ENCODE data around the gene PFDN1.

The PFDN1 gene

DNA sequence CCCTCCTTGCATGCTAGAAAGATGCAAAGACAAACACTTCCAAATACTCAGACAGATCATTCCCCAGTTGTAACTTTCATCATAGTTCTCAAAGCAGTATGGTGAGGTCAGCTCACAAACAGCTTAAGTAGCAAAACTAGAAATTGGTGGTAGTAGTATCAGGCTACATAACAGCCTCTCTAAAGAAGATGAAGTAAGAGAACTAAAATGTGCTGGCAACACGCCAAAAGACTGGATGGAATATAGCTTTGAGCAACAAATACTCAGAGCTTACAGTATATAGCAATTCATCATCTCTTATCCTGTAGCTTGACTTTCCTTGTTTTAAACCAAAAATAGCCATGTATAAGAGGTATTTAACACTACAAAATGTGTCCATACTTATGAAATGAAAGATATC is 7.5 kb downstream of the PFDN1 start:
- peaks cover 43% of the 10 kb centered on the region for H3K36me3 Mint-ChIP-seq (ENCODE audit: low read depth)
- peaks cover 69% of the 10 kb centered on the region for H3K4me1 Mint-ChIP-seq (ENCODE audit: low read depth)
- no peak for DNase-seq
- no peaks in the 10 kb centered on the region for H3K27me3 Mint-ChIP-seq
- H3K9me3 Mint-ChIP-seq = no peaks in the 10 kb centered on the region
- H3K4me3 Mint-ChIP-seq = no peak overlapping the region
- no peak overlapping the region for H3K27ac Mint-ChIP-seq

DNA sequence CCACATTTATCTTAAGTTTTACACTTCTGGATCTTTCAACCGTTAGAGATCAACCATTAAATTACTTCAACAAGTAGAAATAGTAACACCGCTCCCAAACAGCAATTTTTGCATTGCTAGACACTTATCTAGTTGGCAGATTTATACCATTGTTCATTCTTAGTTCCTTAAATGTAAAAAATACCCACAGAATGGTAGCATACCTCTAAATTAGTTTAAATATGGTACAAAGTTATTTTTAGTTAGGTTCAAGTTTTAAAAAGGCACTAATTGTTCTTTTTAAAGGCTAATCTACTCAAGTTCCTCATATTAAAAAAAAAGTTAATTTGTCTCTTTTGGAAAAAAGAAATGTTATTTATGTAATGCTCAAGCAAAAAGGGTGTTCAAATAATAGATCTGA is 8.1 kb downstream of the PFDN1 start:
- Mint-ChIP-seq H3K4me1 (ENCODE audit: low read depth) (peaks cover 69% of the 10 kb centered on the region), H3K9me3 (no peaks in the 10 kb centered on the region), H3K4me3 (no peak overlapping the region), H3K36me3 (ENCODE audit: low read depth) (peaks cover 37% of the 10 kb centered on the region), H3K27me3 (no peaks in the 10 kb centered on the region), H3K27ac (no peak overlapping the region)
- no peak for DNase-seq

- Mint-ChIP-seq H3K27ac (no peak overlapping the region), H3K4me1 (ENCODE audit: low read depth) (peaks cover 69% of the 10 kb centered on the region), H3K27me3 (no peaks in the 10 kb centered on the region), H3K4me3 (no peak overlapping the region), H3K36me3 (ENCODE audit: low read depth) (peaks cover 28% of the 10 kb centered on the region), H3K9me3 (no peaks in the 10 kb centered on the region)
- no peak for DNase-seq
These were observed 9.1 kb downstream of the PFDN1 start for GRCh38 chr5:140293849-140294100.

DNA sequence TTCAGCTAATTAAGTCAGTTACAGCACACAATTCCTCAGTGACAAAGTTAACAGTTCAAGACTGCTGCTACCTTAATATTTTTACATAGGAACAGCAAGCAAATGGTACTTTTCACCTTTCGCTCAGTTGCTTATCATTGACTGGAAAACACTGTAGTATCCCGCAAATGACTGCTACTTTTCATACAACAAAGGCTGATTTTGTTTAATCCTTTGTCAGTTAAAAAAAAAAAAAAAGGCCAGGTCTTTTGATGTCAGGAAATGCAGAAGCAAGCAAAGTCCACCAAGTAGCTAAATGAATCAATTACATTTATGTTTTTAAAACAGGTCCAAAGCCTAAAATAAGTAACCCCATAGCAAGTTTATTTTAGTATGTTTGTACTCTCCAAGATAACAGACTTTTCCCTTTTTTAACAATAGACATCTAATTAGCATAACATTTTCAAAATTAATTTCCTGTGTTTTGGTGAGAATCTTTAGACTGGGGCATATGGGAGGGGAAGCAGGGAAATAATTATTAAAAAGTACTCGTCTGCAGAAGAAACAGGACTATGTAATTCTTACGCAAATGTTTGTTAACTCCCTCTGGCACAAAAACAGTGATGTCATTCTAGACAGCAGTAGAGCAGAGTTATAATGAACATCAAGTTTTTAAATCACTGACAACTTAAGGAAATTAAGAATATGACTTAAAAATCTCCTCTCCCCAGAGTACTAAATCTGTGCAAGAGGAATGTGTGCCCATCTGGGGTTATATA is 9.6 kb downstream of the PFDN1 start:
- Mint-ChIP-seq H3K4me3 (no peak overlapping the region), H3K27ac (peak overlapping the region; percentile 3), H3K36me3 (ENCODE audit: low read depth) (peaks cover 26% of the 10 kb centered on the region), H3K4me1 (ENCODE audit: low read depth) (peaks cover 69% of the 10 kb centered on the region), H3K9me3 (no peaks in the 10 kb centered on the region), H3K27me3 (no peaks in the 10 kb centered on the region)
- no peak for DNase-seq

GRCh38 chr5:140292212-140293036 is 10.5 kb downstream of the PFDN1 start:
- Mint-ChIP-seq H3K36me3 (ENCODE audit: low read depth) (peaks cover 18% of the 10 kb centered on the region), H3K4me1 (ENCODE audit: low read depth) (peaks cover 67% of the 10 kb centered on the region), H3K9me3 (no peaks in the 10 kb centered on the region), H3K27me3 (no peaks in the 10 kb centered on the region), H3K27ac (no peak overlapping the region), H3K4me3 (no peak overlapping the region)
- no peak for DNase-seq

DNA sequence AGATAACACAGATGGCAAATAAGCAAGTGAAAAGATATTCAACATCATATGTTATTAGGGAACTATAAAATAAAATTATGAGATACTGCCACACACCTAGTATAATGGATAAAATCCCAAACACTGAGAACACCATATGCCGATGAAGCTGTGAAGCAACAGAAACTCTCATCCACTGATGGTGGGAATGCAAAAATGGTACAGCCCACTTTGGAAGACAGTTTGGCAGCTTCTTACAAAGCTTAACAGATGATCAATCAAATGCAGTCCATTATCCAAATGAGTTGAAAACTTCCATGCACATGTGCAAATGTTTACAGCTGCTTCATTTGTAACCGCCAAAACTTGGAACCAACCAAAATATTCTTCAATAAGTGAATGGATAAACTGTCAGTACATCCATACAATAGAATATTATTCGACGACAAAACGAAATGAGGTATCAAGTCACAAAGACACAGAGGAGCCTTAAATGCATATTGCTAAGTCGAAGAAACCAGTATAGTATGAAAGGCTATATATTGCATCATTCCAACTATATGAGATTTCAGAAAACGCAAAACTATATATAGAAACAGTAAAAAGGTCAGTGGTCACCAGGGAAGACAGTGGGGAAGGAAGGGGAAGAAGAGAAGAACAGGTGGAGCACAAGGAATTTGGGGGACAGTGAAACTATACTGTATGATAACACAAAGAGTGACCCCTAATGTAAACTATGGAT is 14.9 kb downstream of the PFDN1 start:
- Mint-ChIP-seq H3K4me1 (ENCODE audit: low read depth) (peaks cover 49% of the 10 kb centered on the region), H3K36me3 (ENCODE audit: low read depth) (peaks cover 5% of the 10 kb centered on the region), H3K27me3 (no peaks in the 10 kb centered on the region), H3K27ac (no peak overlapping the region), H3K4me3 (no peak overlapping the region), H3K9me3 (no peaks in the 10 kb centered on the region)
- no peak for DNase-seq

- no peak for DNase-seq
- no peaks in the 10 kb centered on the region for H3K27me3 Mint-ChIP-seq
- H3K27ac Mint-ChIP-seq = no peak overlapping the region
- H3K4me3 Mint-ChIP-seq = no peak overlapping the region
- peaks cover under 1% of the 10 kb centered on the region for H3K36me3 Mint-ChIP-seq (ENCODE audit: low read depth)
- no peaks in the 10 kb centered on the region for H3K9me3 Mint-ChIP-seq
- peaks cover 46% of the 10 kb centered on the region for H3K4me1 Mint-ChIP-seq (ENCODE audit: low read depth)
These were observed 16.5 kb downstream of the PFDN1 start for GRCh38 chr5:140286424-140286823.

- no peak for DNase-seq
- Mint-ChIP-seq H3K27ac (no peak overlapping the region), H3K4me3 (no peak overlapping the region), H3K36me3 (ENCODE audit: low read depth) (peaks cover 14% of the 10 kb centered on the region), H3K4me1 (ENCODE audit: low read depth) (peaks cover 34% of the 10 kb centered on the region), H3K9me3 (no peaks in the 10 kb centered on the region), H3K27me3 (no peaks in the 10 kb centered on the region)
These were observed 18.9 kb downstream of the PFDN1 start for GRCh38 chr5:140284013-140284412.

DNA sequence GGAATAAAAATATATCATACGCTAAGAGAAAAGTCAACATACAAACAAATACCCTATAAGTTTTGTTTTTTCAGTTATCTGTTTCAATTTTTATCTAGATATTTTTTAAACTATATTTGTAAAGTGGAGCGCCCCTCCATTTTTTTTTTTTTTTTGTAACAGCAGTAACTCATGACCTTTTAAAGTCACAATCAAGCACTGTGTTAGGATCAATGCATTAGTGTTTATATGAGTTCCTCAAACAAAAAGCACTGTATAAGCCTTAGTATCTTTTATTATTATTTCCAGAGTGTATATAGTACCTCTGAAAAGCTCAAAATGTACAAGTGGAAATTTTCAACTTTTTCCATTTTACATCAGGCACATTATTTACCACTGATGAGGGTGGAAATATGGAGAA is 20.6 kb downstream of the PFDN1 start:
- H3K4me1 Mint-ChIP-seq (ENCODE audit: low read depth) = peaks cover 33% of the 10 kb centered on the region
- no peak for DNase-seq
- H3K4me3 Mint-ChIP-seq = no peak overlapping the region
- H3K9me3 Mint-ChIP-seq = no peaks in the 10 kb centered on the region
- no peaks in the 10 kb centered on the region for H3K27me3 Mint-ChIP-seq
- no peak overlapping the region for H3K27ac Mint-ChIP-seq
- peaks cover 26% of the 10 kb centered on the region for H3K36me3 Mint-ChIP-seq (ENCODE audit: low read depth)

- H3K27me3 Mint-ChIP-seq = no peaks in the 10 kb centered on the region
- no peak for DNase-seq
- H3K4me1 Mint-ChIP-seq (ENCODE audit: low read depth) = peaks cover 27% of the 10 kb centered on the region
- H3K4me3 Mint-ChIP-seq = no peak overlapping the region
- H3K9me3 Mint-ChIP-seq = no peaks in the 10 kb centered on the region
- no peak overlapping the region for H3K27ac Mint-ChIP-seq
- H3K36me3 Mint-ChIP-seq (ENCODE audit: low read depth) = peaks cover 55% of the 10 kb centered on the region
These were observed 27.1 kb downstream of the PFDN1 start for GRCh38 chr5:140275837-140276236.

DNA sequence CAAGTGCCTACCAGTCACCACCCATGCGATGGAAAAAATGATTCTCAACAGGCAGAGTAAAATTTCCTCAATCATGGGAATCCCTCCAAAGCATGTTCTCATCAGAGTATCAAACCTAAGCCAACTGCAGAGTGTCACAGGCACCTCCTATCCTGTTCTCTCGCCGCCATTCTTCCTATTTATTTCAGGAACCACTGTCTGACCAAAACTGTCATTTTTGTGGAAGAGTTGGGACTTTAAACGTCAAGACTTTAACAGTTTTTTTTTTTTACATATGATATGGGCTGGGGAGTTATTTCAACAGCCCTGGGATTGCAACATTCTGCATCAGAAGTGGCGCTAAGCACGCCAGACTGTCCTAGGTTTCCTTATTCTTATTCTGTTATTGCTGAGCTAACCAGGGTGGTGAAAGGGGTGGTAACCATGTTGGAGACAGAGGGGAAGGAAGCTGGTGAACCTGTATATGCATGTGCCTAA is 29.5 kb downstream of the PFDN1 start:
- no peak for DNase-seq
- Mint-ChIP-seq H3K4me1 (ENCODE audit: low read depth) (peaks cover 20% of the 10 kb centered on the region), H3K27me3 (no peaks in the 10 kb centered on the region), H3K9me3 (no peaks in the 10 kb centered on the region), H3K4me3 (no peak overlapping the region), H3K36me3 (ENCODE audit: low read depth) (peaks cover 43% of the 10 kb centered on the region), H3K27ac (no peak overlapping the region)

- Mint-ChIP-seq H3K36me3 (ENCODE audit: low read depth) (peaks cover 23% of the 10 kb centered on the region), H3K9me3 (no peaks in the 10 kb centered on the region), H3K4me1 (ENCODE audit: low read depth) (peaks cover 41% of the 10 kb centered on the region), H3K27ac (no peak overlapping the region), H3K27me3 (no peaks in the 10 kb centered on the region), H3K4me3 (no peak overlapping the region)
- DNase-seq = no peak
These were observed 32.9 kb downstream of the PFDN1 start for GRCh38 chr5:140270008-140270407.

- Mint-ChIP-seq H3K4me1 (ENCODE audit: low read depth) (peaks cover 35% of the 10 kb centered on the region), H3K9me3 (no peaks in the 10 kb centered on the region), H3K36me3 (ENCODE audit: low read depth) (peaks cover 12% of the 10 kb centered on the region), H3K27ac (peak overlapping the region; percentile 79), H3K4me3 (peak overlapping the region; percentile 42), H3K27me3 (no peaks in the 10 kb centered on the region)
- no peak for DNase-seq
These were observed 35.3 kb downstream of the PFDN1 start for GRCh38 chr5:140267559-140268018.

- Mint-ChIP-seq H3K4me1 (ENCODE audit: low read depth) (peaks cover 39% of the 10 kb centered on the region), H3K4me3 (peak overlapping the region; percentile 42), H3K27ac (peak overlapping the region; percentile 79), H3K36me3 (ENCODE audit: low read depth) (peaks cover 13% of the 10 kb centered on the region), H3K9me3 (no peaks in the 10 kb centered on the region), H3K27me3 (no peaks in the 10 kb centered on the region)
- no peak for DNase-seq
These were observed 35.7 kb downstream of the PFDN1 start for GRCh38 chr5:140267201-140267540.

All from activated T-cell treated with anti-CD3 and anti-CD28 coated beads, Interleukin-2, amount 50 U/mL, for 24 hours (primary cell).